Peyer's patch (tissue), 4 donors: Measurements from ENCODE around the gene PNLIPRP2. TPM values are rescaled to one million over a fixed set of nuclear protein-coding genes. Genes with fewer than 3 reads are reported as not detected.

Source experiments
- DNase-seq, 3 donors: peaks; one replicate each; pipeline ENCODE4 v3.0.0-alpha.2; 2017 to 2019
- H3K27ac ChIP-seq, 4 donors: fragments of 200-600 bp; sonication (generic); one replicate each; pipeline ENCODE4 v1.5.1; 2016 to 2019
- H3K27me3 ChIP-seq, 2 donors: fragments of 200-600 bp; sonication (generic); one replicate each; pipeline ENCODE4 v1.5.1; 2019
- H3K36me3 ChIP-seq, 3 donors: fragments of 200-600 bp; sonication (generic); one replicate each; pipeline ENCODE4 v1.5.1; 2016 to 2019
- H3K4me1 ChIP-seq, 4 donors: fragments of 200-600 bp; sonication (generic); one replicate each; pipeline ENCODE4 v1.5.1; 2016 to 2019
- H3K4me3 ChIP-seq, 4 donors: fragments of 200-600 bp; sonication (generic); 1 replicate in 3 of 4; 2 replicates in 1 of 4; pipeline ENCODE4 v1.5.1; 2016 to 2019; ENCODE audit warnings: mild to moderate bottlenecking in 1 of 4
- H3K9me3 ChIP-seq, 4 donors: fragments of 200-600 bp; sonication (generic); one replicate each; pipeline ENCODE4 v1.5.1; 2016 to 2019; ENCODE audit warnings: mild to moderate bottlenecking in 1 of 4
- POLR2A ChIP-seq, 2 donors: fragments of 450-650 bp; IDR thresholded peaks; one replicate each; pipeline ENCODE4 v1.5.1; 2017; ENCODE audit warnings: antibody characterized with exemption in 2 of 2, mild to moderate bottlenecking in 2 of 2, moderate library complexity in 2 of 2
- total RNA-seq, 4 donors: library from RNA; depleted of rRNA; stranded (reverse); fragments of >200 nt; gene quantifications; one replicate each; pipeline ENCODE4 v1.1.0, GENCODE V29; 2016
- TF ChIP-seq, protein P1 (sequence below), 6 experiments: fragments of 450-650 bp in 4 of 6; fragments of 200-600 bp in 2 of 6; sonication (generic) in 1 of 6; IDR thresholded peaks; one replicate each; pipeline ENCODE4 v1.5.1; 2017 to 2019; ENCODE audit warnings: antibody characterized with exemption in 6 of 6, mild to moderate bottlenecking in 3 of 6, moderate library complexity in 1 of 6

Gene PNLIPRP2
- total RNA-seq, 4 donors from 2014 or later, result 9.9 to 161 (median 76.5) TPM

DNA sequence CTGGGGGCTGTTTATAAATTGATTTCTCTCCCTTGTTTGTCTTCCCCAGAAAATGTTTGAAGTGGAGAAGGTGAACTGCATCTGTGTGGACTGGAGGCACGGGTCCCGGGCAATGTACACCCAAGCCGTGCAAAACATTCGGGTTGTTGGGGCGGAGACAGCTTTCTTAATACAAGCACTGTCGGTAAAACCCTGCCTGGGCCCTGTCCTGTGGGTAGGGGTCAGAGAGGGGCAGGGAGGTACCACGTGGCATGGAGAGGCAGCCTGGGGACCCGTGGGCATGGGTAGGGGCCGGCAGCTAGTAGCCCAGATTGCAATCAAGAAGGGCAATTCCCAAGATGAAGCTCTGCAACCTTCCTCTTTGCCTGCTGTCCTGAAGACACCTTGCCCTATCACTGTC is 6.1 kb downstream of the PNLIPRP2 start:
- Histone ChIP-seq H3K9me3 (no peaks in the 10 kb centered on the region), H3K27me3 (no peaks in the 10 kb centered on the region), H3K4me1 (no peaks in the 10 kb centered on the region), H3K4me3 (no peak overlapping the region), H3K27ac (no peak overlapping the region), H3K36me3 (peaks cover 0 to 11% (median 0%) of the 10 kb centered on the region in 3 donors)
- TF ChIP-seq, protein P1, sequence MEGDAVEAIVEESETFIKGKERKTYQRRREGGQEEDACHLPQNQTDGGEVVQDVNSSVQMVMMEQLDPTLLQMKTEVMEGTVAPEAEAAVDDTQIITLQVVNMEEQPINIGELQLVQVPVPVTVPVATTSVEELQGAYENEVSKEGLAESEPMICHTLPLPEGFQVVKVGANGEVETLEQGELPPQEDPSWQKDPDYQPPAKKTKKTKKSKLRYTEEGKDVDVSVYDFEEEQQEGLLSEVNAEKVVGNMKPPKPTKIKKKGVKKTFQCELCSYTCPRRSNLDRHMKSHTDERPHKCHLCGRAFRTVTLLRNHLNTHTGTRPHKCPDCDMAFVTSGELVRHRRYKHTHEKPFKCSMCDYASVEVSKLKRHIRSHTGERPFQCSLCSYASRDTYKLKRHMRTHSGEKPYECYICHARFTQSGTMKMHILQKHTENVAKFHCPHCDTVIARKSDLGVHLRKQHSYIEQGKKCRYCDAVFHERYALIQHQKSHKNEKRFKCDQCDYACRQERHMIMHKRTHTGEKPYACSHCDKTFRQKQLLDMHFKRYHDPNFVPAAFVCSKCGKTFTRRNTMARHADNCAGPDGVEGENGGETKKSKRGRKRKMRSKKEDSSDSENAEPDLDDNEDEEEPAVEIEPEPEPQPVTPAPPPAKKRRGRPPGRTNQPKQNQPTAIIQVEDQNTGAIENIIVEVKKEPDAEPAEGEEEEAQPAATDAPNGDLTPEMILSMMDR (IDR thresholded peaks at IDR 0.05), result no peak
- TF ChIP-seq POLR2A (IDR thresholded peaks at IDR 0.05), result no peak
- no peak for DNase-seq

DNA sequence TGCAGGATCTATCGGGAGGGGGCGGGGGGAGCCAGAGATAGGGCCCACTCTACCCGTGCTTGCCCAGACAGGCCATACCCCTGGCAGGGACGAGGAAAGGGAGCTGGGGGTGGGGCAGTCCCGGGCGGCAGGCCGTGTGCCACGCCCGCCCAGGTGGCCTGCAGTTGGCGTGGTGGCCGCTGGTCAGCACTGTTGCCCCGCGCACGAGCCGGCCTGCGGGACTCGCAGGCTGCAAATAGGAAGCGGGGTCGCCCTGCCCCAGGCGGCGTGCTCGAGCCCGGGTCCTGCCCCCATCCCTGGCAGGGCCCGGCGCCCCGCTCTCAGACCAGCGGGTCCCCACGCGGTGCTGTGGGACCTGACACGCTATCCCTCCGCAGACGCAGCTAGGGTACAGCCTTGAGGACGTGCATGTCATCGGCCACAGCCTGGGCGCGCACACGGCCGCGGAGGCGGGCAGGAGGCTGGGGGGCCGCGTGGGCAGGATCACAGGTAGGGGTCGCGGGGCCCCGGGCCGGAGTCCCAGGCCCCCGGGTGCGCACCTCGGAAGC is 6.7 kb downstream of the PNLIPRP2 start:
- H3K27me3 ChIP-seq, result no peaks in the 10 kb centered on the region
- H3K36me3 ChIP-seq, result peaks cover 0 to 13% (median 0%) of the 10 kb centered on the region in 3 donors
- TF ChIP-seq POLR2A (IDR thresholded peaks at IDR 0.05), result no peak
- TF ChIP-seq, protein P1 (IDR thresholded peaks at IDR 0.05), result peak in 4 of 6 experiments; percentile 5 to 45 (median 20)
- no peaks in the 10 kb centered on the region for H3K4me1 ChIP-seq
- no peak overlapping the region for H3K27ac ChIP-seq
- peak overlapping the region in 2 of 4 donors; percentile 16 to 22 for H3K4me3 ChIP-seq
- DNase-seq, result no peak
- H3K9me3 ChIP-seq, result no peaks in the 10 kb centered on the region

DNA sequence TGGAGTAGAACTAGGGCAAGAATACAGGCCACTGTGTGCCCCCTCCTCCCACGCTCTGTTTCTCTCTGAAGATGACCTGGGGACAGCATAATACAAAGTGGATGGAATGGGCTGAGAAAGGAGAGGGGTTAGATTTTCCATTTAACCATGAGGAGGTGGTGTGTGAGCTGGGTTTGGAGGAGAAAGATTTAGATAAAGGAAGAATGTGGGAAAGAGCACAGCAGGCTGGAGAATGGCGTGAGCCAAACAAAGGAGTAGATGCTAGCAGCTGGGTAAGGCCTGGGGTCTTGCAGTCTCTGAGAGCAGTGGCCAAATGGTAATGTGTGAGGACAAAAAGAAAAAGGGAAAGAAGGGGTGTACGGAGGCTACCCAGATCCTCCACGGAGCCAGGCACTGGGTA is 8.6 kb downstream of the PNLIPRP2 start:
- no peak overlapping the region for H3K27ac ChIP-seq
- H3K4me3 ChIP-seq, result no peak overlapping the region
- TF ChIP-seq POLR2A (IDR thresholded peaks at IDR 0.05), result no peak
- TF ChIP-seq, protein P1 (IDR thresholded peaks at IDR 0.05), result no peak
- H3K27me3 ChIP-seq, result no peaks in the 10 kb centered on the region
- DNase-seq, result no peak
- no peaks in the 10 kb centered on the region for H3K9me3 ChIP-seq
- no peaks in the 10 kb centered on the region for H3K4me1 ChIP-seq
- peaks cover 0 to 14% (median 0%) of the 10 kb centered on the region in 3 donors for H3K36me3 ChIP-seq

DNA sequence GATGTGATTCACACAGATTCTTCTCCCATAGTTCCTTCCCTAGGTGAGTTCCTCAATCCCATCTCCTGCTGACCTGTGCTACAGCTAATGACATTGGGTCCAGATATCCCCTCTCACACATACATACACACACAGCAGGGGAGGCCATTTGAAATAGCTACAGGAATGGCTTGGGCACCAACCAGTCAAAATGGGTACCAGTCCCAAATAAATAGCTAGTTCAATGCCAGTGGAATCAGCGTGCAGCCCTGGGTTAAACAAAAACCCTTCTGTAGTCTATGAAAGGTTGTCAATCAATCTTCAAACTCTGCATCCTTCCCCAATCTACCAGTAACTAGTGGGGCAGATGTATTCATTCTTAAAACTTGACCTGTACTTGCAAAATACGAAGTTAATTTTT is 9.3 kb downstream of the PNLIPRP2 start:
- Histone ChIP-seq H3K36me3 (peaks cover 0 to 14% (median 0%) of the 10 kb centered on the region in 3 donors), H3K27me3 (no peaks in the 10 kb centered on the region), H3K27ac (no peak overlapping the region), H3K4me3 (no peak overlapping the region), H3K9me3 (no peaks in the 10 kb centered on the region), H3K4me1 (no peaks in the 10 kb centered on the region)
- no peak for DNase-seq
- TF ChIP-seq, protein P1 (IDR thresholded peaks at IDR 0.05), result no peak
- no peak for TF ChIP-seq POLR2A (IDR thresholded peaks at IDR 0.05)

DNA sequence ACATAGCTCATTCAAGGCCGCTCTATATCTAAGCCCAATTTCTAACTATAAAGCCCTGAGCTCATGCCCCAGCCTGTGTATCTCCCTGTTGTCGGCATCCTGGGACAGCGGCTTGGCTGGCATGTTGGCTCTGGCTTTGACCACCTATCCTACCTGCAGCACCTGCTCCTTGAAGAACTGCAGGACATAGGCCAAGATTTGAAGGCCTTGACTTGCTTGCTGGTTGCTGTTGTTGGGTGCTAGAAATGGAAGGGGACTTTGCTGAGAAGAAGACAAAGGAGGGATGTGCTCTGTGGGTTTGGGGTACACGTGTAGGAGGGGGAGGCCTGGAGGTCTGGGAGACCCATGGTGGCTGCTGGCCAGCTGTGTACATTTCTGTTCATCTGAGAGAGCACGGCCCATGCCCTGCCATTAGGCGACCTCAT is 11.1 kb downstream of the PNLIPRP2 start:
- H3K27me3 ChIP-seq, result no peaks in the 10 kb centered on the region
- TF ChIP-seq, protein P1 (IDR thresholded peaks at IDR 0.05), result no peak
- no peak for TF ChIP-seq POLR2A (IDR thresholded peaks at IDR 0.05)
- peaks cover 0 to 22% (median 0%) of the 10 kb centered on the region in 3 donors for H3K36me3 ChIP-seq
- no peaks in the 10 kb centered on the region for H3K9me3 ChIP-seq
- H3K27ac ChIP-seq, result no peak overlapping the region
- H3K4me1 ChIP-seq, result no peaks in the 10 kb centered on the region
- H3K4me3 ChIP-seq, result no peak overlapping the region
- no peak for DNase-seq
